ENCODE measurements around the gene CAD.
"Not testable (repeated sequence)": the region's sequence is repeated elsewhere in the genome, so short reads cannot be mapped to it uniquely, and the experiment has no call there.

Gene CAD

GRCh38 chr2:27261241-27261925, 44.2 kb downstream of the CAD start:
- DNase-seq, result no peak

- no peak for DNase-seq
These were observed 44.7 kb downstream of the CAD start for GRCh38 chr2:27261926-27262298.

- DNase-seq, result peak; percentile 64
These were observed 45.5 kb downstream of the CAD start, which contains the start of gene SLC30A3 for GRCh38 chr2:27262379-27263286. TSS of gene SLC30A3 (minus strand) at chr2:27263047. CDS start at chr2:27262906, 141 bp downstream.

GRCh38 chr2:27263287-27264252, 46.4 kb downstream of the CAD start:
- no peak for DNase-seq

GRCh38 chr2:27264253-27264752, 47.1 kb downstream of the CAD start:
- no peak for DNase-seq

- peak; percentile 63 for DNase-seq
These were observed 47.8 kb downstream of the CAD start for GRCh38 chr2:27264753-27265535.

GRCh38 chr2:27265536-27265870, 48.3 kb downstream of the CAD start:
- DNase-seq, result no peak

GRCh38 chr2:27268296-27268695, 51.1 kb downstream of the CAD start:
- DNase-seq, result not testable (repeated sequence)

GRCh38 chr2:27270131-27270530, 53.0 kb downstream of the CAD start:
- no peak for DNase-seq

GRCh38 chr2:27270670-27271069, 53.5 kb downstream of the CAD start:
- no peak for DNase-seq

- no peak for DNase-seq
These were observed 54.6 kb downstream of the CAD start for GRCh38 chr2:27271631-27272340.

- DNase-seq, result not testable (repeated sequence)
These were observed 55.7 kb downstream of the CAD start for GRCh38 chr2:27272537-27273522.

GRCh38 chr2:27275211-27276150, 58.3 kb downstream of the CAD start, which contains the start of gene DNAJC5G:
TSS of gene DNAJC5G (plus strand) at chr2:27275433. CDS start at chr2:27276729, 1,296 bp downstream.
- DNase-seq, result no peak

- no peak for DNase-seq
These were observed 60.8 kb downstream of the CAD start for GRCh38 chr2:27278010-27278409.

GRCh38 chr2:27280826-27281225, 63.7 kb downstream of the CAD start:
- DNase-seq, result no peak

GRCh38 chr2:27281442-27281841, 64.3 kb downstream of the CAD start:
- no peak for DNase-seq

- no peak for DNase-seq
These were observed 64.8 kb downstream of the CAD start, which contains the start of gene TRIM54 for GRCh38 chr2:27281855-27282559. TSS of gene TRIM54 (plus strand) at chr2:27282429. CDS start at chr2:27282732, 303 bp downstream.

GRCh38 chr2:27282892-27283291, 65.7 kb downstream of the CAD start:
- DNase-seq, result no peak

All from activated CD4-positive, alpha-beta T cell treated with anti-CD3 and anti-CD28 coated beads, Interleukin-2, amount 50 U/mL, for 16 hours (primary cell).